Measurements from ENCODE around the gene DRD3. TPM values are rescaled to one million over a fixed set of nuclear protein-coding genes. Genes with fewer than 3 reads are reported as not detected.

Gene DRD3
- total and polyA plus RNA-seq, 2 of the 8 experiments (the other 6 are each of a cell fraction or from before 2014, with no cell fraction given) = 0.32 to 1.3 TPM

DNA sequence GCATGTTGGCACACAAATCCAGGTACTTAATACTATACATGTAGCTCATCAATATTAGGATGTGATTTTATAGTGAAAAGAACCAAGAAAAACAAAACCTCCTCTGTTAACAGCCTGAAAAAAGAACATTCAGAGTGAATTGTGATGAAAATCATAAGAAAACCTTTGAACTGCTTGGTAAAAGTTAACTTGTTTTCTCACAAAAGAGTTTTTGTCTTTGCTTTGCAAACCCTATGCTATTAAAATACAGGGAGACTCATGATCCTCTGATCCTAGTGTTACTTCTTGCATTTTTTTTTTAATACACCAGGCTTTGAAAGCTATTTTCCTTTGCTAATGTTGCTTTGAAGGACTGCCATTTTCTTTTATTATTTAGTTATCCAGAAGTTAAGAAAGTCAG lies 98.7 kb downstream of the DRD3 start (continued):
- TF ChIP-seq JUND (IDR thresholded peaks at IDR 0.05; ENCODE audit: low read length) (no peak), KDM1A (IDR thresholded peaks at IDR 0.05; ENCODE audit: borderline replicate concordance, low read length) (no peak), MAFK (IDR thresholded peaks at IDR 0.05; ENCODE audit: low read depth, low read length) (no peak), BCL11A (IDR thresholded peaks at IDR 0.05; ENCODE audit: low read depth in 2 of 2, low read length in 2 of 2) (no peak), GABPA (IDR thresholded peaks at IDR 0.05; ENCODE audit: borderline replicate concordance, insufficient read depth, low read length) (no peak)
